Stimulated activated CD8-positive, alpha-beta memory T cell treated with anti-CD3 and anti-CD28 coated beads, Interleukin-4, amount 100 ng/mL, for 4 hours (primary cell): ENCODE data around the gene CLASP1.
"Not testable (repeated sequence)": the region's sequence is repeated elsewhere in the genome, so short reads cannot be mapped to it uniquely, and the experiment has no call there.

ENCODE experiments used
- DNase-seq, 2 donors: peaks; one replicate each; pipeline ENCODE4 v3.0.0-alpha.2; 2020; ENCODE audit warnings: low read depth in 2 of 2, low spot score in 1 of 2

The CLASP1 gene

DNA sequence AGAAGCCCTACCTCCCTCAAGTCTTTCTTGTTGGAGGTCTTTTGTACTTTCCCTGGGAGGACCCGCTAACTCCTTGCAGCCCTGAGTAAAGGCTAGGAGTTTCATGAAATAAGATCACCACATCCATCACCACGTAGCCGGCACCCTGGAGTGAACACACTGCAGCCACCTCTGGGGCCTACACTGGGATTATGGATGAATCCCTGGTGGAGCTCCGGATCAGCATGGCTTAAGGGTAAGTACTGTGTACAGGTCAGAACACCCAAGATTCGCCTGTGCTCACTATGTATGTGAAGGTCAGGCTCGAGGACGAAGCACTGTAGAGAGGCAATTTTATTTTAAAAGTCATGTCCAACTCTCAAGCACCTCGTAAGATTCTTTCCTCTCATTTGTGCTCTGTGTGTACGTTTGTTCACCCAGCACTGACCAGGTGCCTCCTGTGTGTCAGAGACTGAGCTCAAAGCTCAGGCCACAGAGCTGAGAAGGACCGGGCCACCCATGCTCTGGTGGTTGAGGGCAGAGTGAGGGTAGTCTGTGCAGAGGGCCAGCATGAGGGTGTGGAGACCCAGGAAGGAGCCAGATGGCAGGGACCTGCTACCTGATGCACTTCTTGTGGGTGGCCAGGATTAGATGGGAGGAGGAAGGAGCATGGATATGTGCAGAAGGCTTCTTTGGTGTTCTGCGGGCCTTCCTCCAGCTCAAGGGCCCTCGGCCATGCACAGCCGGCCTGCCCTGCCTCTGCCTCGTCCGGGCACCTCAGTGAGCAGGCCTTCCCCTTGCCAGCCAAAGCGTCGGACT, 297.5 kb downstream of the CLASP1 start:
- no peak for DNase-seq

GRCh38 chr2:121350890-121351289, 298.4 kb downstream of the CLASP1 start:
- no peak for DNase-seq

DNA sequence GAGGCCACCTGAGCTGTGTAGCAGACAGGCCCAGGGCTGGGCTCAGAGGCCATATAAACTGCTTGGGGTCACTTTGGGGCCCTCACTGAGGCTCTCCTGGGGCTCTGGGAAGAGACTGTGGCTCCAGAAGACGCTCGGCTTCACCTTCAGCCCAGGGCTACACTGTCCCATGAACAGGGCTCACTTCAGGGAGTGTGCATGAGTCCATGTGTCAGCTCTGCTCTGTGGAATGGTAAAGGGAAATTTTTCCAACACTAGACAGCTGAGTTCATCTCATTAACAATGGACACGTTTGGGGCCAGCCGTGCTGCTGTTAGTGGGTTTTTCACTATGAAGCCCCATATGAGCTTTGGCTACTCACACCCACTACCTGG, 298.9 kb downstream of the CLASP1 start:
- DNase-seq = no peak

GRCh38 chr2:121349721-121350401, 299.4 kb downstream of the CLASP1 start:
- DNase-seq = no peak

DNA sequence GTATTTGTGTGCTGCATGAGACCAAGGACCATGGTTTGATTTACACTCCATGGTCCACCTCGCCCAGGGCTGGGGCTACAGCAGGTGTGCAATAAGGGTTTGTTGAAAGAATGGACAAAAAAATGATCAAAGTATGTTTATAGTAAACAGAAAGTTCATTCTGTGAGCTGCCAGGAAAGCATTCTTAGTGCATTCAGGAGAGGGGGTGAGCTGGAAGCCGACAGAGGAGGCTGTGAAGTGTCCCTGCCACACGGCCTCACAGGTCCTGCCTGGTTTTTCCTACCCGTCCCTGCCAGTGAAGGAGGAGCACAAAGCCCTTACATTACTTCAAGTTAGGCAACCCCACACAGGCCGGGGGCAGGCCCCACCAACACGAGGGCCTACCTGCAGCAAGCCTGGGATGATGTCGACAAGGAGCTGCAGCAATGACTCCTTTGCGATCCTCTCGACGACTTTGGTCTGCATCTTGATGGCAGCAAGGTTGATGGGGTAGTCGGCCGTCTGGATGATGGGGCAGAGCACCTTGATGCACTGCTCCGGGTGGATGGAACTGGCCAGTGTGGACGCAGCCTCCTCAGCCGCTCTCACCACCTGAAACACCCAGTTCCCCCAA, 301.0 kb downstream of the CLASP1 start:
- DNase-seq = no peak

GRCh38 chr2:121346859-121347258, 302.4 kb downstream of the CLASP1 start:
- DNase-seq = no peak

GRCh38 chr2:121346407-121346806, 302.9 kb downstream of the CLASP1 start:
- DNase-seq = no peak

GRCh38 chr2:121345887-121346286, 303.4 kb downstream of the CLASP1 start:
- DNase-seq = no peak

GRCh38 chr2:121345101-121345500, 304.2 kb downstream of the CLASP1 start:
- DNase-seq = no peak

DNA sequence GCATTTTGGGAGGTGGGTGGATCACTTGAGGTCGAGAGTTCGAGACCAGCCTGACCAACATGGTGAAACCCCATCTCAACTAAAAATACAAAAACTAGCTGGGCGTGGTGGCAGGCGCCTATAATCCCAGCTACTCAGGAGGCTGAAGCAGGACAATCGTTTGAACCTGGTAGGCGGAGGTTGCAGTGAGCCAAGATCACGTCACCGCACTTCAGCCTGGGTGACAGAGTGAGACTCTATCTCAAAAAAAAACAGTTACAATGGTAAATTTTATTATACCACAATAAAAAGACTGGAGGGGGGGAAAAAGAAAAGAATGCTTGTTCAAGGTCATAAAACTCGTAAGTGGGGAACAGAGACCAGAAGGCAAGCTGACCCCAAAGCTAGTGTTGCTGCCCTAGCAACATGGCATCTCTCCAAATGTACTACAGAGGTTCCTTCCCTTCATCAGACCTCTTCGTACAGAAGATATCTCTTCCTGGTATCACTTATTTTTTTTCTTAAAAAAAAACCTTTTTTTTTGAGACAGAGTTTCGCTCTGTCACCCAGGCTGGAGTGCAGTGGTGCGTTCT, 305.3 kb downstream of the CLASP1 start:
- DNase-seq = not testable (repeated sequence)

DNA sequence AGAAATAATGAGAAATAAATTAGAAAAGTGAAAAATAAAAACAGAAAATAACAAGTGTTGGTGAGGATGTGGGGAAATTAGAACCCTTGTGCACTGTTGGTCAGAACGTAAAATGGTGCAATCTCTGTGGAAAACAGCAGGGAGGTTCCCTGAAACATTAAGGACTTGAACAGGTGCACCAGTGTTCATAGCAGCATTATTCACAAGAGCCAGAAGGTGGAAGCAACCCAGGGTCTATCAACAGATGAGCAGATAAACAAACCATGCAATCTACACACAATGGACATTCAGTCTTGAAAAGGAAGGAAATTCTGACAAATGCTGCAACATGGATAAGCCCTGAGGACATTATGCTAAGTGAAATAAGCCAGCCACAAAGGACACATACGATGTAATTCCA, 306.1 kb downstream of the CLASP1 start:
- DNase-seq = no peak

- DNase-seq = no peak
Measured at GRCh38 chr2:121342751-121343150, 306.5 kb downstream of the CLASP1 start.

GRCh38 chr2:121340926-121341325, 308.3 kb downstream of the CLASP1 start:
- no peak for DNase-seq

DNA sequence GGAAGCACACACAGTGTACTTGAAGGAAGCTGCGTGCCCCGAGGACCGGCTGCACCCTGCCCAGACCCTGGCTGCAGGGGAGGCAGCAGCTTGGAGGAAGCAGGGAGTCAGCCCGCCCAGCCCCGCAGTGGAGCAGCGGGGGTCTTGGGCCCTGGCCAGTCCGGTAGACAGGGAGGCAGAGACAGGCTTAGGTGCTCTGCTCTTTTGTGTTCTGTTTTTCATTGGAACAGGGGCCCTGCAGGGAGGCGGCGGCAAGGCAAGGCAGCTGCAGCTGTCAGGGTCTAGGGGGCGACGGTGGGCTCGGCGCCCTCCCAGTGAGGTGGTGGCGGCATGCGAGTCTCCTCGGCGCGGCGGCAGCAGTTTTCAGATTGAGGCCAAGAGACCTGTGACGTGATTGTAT, 311.0 kb downstream of the CLASP1 start:
- no peak for DNase-seq

DNA sequence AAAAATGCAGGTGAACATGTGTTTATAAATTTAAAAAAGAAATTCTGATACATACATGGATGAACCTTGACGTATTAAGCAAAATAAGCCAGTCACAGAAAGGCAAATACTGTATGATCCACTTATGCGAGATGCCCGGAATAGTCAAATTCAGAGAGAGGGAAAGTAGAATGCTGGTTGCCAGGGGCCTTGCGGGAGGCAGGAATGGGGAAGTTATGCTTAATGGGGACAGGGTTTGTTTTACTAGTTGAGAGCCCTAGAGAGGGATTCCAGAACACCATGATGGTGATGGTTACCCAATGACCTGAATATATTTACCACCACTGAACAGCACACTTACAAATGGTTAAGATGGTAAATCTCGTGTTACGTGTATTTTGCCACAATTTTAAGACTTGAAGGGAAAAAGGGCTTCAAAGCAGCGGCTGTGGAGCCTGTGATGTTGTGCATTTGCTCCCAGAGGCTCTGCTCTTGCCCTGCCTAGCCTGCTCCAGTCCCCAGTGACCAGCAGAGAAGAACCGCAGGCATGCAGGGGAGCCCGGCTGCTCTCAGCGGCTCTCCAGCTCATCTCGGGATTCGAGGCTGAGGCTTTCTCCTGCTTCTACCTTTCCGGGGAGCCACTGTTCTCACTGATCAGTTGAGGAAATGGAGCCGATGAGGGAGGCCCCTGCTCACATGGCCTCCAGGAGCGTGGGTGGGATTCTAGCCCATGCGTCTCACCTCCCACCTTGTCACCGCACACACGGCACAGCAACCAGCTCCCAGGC, 312.6 kb downstream of the CLASP1 start:
- DNase-seq = no peak

GRCh38 chr2:121335294-121336290, 313.7 kb downstream of the CLASP1 start:
- DNase-seq = no peak

- no peak for DNase-seq
Measured at GRCh38 chr2:121334581-121335293, 314.5 kb downstream of the CLASP1 start.

DNA sequence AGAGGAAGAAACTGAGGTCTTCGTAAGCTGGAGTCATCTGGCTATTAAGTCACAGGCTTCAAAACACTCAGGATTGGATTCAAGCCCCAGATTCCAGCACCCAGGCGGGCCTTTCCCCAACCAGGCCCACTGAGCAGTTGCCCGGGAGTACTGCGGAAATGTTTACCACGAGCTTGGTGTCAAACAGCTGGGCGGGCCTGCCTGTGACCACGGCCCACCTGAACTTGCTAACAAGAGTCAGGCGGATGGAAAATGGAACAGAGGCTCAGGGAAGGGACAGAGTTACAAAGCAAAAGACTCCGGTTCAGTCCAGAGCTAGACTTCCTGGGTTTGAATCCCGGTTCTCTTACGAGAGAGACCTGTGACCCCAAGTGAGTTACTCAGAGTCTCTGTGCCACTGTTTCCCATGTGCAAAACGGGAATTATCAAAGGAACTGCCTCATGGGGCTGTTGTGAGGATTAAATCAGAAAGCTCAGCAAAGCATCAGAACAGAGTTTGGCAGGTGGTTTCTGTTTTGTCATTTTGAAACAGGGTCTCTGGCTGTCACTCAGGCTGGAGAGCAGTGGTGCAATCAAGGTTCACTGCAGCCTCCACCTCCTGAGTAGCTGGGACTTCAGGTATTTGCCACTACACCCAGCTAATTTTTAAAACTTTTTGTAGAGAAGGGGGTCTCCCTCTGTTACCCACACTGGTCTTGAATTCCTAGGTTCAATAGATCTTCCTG, 315.3 kb downstream of the CLASP1 start:
- no peak for DNase-seq

GRCh38 chr2:121333231-121333630, 316.0 kb downstream of the CLASP1 start:
- no peak for DNase-seq
